Esophagus squamous epithelium (tissue), 5 donors: ENCODE results near the gene S100A9. TPM values are rescaled to one million over a fixed set of nuclear protein-coding genes. Genes with fewer than 3 reads are reported as not detected.
A peak's percentile ranks its signal among the peaks of the same experiment; 100 is the strongest.

Experiments
- DNase-seq: peaks from one replicate; lab custom pipeline; 2025; lab: John Stamatoyannopoulos, UW
- H3K27ac ChIP-seq, 4 donors: fragments of 200-600 bp; sonication (generic); one replicate each; pipeline ENCODE4 v1.5.1; 2016 to 2019; ENCODE audit warnings: mild to moderate bottlenecking in 1 of 4
- H3K27me3 ChIP-seq, 4 donors: fragments of 200-600 bp; sonication (generic); 1 replicate in 3 of 4; 2 replicates in 1 of 4; pipeline versions ENCODE4 v1.5.1 to v1.6.0; 2017 to 2021; ENCODE audit warnings: antibody characterized with exemption in 1 of 4
- H3K36me3 ChIP-seq, 3 donors: fragments of 200-600 bp; sonication (generic); one replicate each; pipeline ENCODE4 v1.5.1; 2016 to 2019
- H3K4me1 ChIP-seq, 3 donors: fragments of 200-600 bp; sonication (generic); one replicate each; pipeline ENCODE4 v1.5.1; 2017 to 2019
- H3K4me3 ChIP-seq, 4 donors: fragments of 200-600 bp; sonication (generic); 1 replicate in 3 of 4; 2 replicates in 1 of 4; pipeline ENCODE4 v1.5.1; 2016 to 2019; ENCODE audit warnings: mild to moderate bottlenecking in 2 of 4, moderate library complexity in 1 of 4
- H3K9me3 ChIP-seq, 3 donors: fragments of 200-600 bp; sonication (generic); one replicate each; pipeline ENCODE4 v1.5.1; 2016 to 2019
- CTCF ChIP-seq, 6 experiments: fragments of 450-650 bp in 4 of 6; fragments of 200-600 bp in 2 of 6; sonication (generic) in 2 of 6; IDR thresholded peaks; one replicate each; pipeline ENCODE4 v1.5.1; 2016 to 2019; ENCODE audit warnings: antibody characterized with exemption in 6 of 6, mild to moderate bottlenecking in 4 of 6, moderate library complexity in 4 of 6
- POLR2A ChIP-seq, 4 donors: fragments of 450-650 bp; IDR thresholded peaks; one replicate each; pipeline ENCODE4 v1.6.1; 2017; ENCODE audit warnings: antibody characterized with exemption in 4 of 4, mild to moderate bottlenecking in 4 of 4, moderate library complexity in 3 of 4
- WGBS, 2 donors: methylation state at CpG; one replicate each; pipeline ENCODE4 v1.1.5; 2018; 5-methylcytosine and 5-hydroxymethylcytosine counted together
- intact Hi-C: fragments of 100-400 bp; cut with DNase I; formaldehyde crosslinking; loops from one replicate; pipeline ENCODE4 v1.15.0; 2022
- total RNA-seq, 4 donors: library from RNA; depleted of rRNA; stranded (reverse); fragments of >200 nt; gene quantifications; one replicate each; pipeline ENCODE4 v1.1.0, GENCODE V29; 2016
- donor health status: DM: yes; HTN: yes; CAD: no.

Gene S100A9
- total RNA-seq, 4 donors from 2014 or later: 15,145 to 90,256 (median 57,331) TPM

DNA sequence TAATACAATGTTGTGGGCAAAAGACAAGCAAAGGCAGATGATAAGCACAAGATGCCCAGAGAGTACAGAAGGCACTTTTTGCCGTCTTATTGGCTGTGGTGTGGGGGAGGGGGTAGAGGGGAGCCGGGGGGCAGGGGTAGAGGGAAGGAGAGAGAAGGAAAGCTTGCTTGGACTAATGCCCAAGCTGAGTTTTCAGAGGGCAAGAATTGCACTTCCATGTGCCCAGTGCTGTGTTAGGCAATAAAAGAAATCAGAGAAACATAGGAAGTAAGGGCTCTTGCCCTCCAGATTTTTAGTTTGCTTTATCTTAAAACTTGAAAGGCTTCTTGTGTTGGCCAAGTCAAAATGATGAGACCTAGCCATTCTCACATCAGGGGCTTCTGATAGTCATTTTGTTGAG lies 9.4 kb downstream of the S100A9 start:
- Histone ChIP-seq H3K4me1 (peaks cover 32 to 99% (median 57%) of the 10 kb centered on the region in 3 donors), H3K27me3 (peaks cover 0 to 3% (median 0%) of the 10 kb centered on the region in 4 donors), H3K36me3 (no peaks in the 10 kb centered on the region), H3K9me3 (no peaks in the 10 kb centered on the region), H3K4me3 (no peak overlapping the region), H3K27ac (peak overlapping the region; percentile 11 to 93 (median 66))
- no peak for TF ChIP-seq CTCF (IDR thresholded peaks at IDR 0.05)
- no peak for DNase-seq
- WGBS, 2 donors: 50 to 57% methylated on average over 1 to 2 of the region's 2 CpGs
- intact Hi-C loops: no loop called here

- no peak for DNase-seq
- no peaks in the 10 kb centered on the region for H3K9me3 ChIP-seq
- H3K27ac ChIP-seq: peak overlapping the region in 2 of 4 donors; percentile 71 to 80
- H3K4me3 ChIP-seq: no peak overlapping the region
- 51 to 59% methylated on average over 2 of the region's 2 CpGs for WGBS, 2 donors
- peaks cover 0 to 3% (median 0%) of the 10 kb centered on the region in 4 donors for H3K27me3 ChIP-seq
- TF ChIP-seq POLR2A (IDR thresholded peaks at IDR 0.05): no peak
- TF ChIP-seq CTCF (IDR thresholded peaks at IDR 0.05): no peak
- no peaks in the 10 kb centered on the region for H3K36me3 ChIP-seq
- H3K4me1 ChIP-seq: peaks cover 25 to 95% (median 50%) of the 10 kb centered on the region in 3 donors
- intact Hi-C loops: no loop called here
These were observed 10.8 kb downstream of the S100A9 start for GRCh38 chr1:153368495-153368894.

GRCh38 chr1:153370146-153370545 lies 12.5 kb downstream of the S100A9 start:
- H3K27ac ChIP-seq: peak overlapping the region; percentile 71 to 83 (median 80)
- H3K4me1 ChIP-seq: peaks cover 18 to 95% (median 46%) of the 10 kb centered on the region in 3 donors
- H3K36me3 ChIP-seq: no peaks in the 10 kb centered on the region
- peaks cover 0 to 3% (median 0%) of the 10 kb centered on the region in 4 donors for H3K27me3 ChIP-seq
- intact Hi-C loops: no loop called here
- WGBS, 2 donors: 62% methylated on average over 3 of the region's 3 CpGs
- no peaks in the 10 kb centered on the region for H3K9me3 ChIP-seq
- no peak for TF ChIP-seq CTCF (IDR thresholded peaks at IDR 0.05)
- no peak for TF ChIP-seq POLR2A (IDR thresholded peaks at IDR 0.05)
- no peak overlapping the region for H3K4me3 ChIP-seq
- DNase-seq: no peak

- H3K27me3 ChIP-seq: peaks cover 0 to 3% (median 0%) of the 10 kb centered on the region in 4 donors
- no peaks in the 10 kb centered on the region for H3K9me3 ChIP-seq
- no peak for DNase-seq
- peaks cover 26 to 95% (median 45%) of the 10 kb centered on the region in 3 donors for H3K4me1 ChIP-seq
- intact Hi-C loops: no loop called here
- no peaks in the 10 kb centered on the region for H3K36me3 ChIP-seq
- no peak overlapping the region for H3K4me3 ChIP-seq
- TF ChIP-seq POLR2A (IDR thresholded peaks at IDR 0.05) (no peak), CTCF (IDR thresholded peaks at IDR 0.05) (no peak)
- H3K27ac ChIP-seq: peak overlapping the region; percentile 74 to 83 (median 80)
- WGBS, 2 donors: 60 to 71% methylated on average over 1 of the region's 1 CpG
These were observed 13.6 kb downstream of the S100A9 start for GRCh38 chr1:153371231-153371630.

- no peak for TF ChIP-seq POLR2A (IDR thresholded peaks at IDR 0.05)
- TF ChIP-seq CTCF (IDR thresholded peaks at IDR 0.05): no peak
- no peaks in the 10 kb centered on the region for H3K9me3 ChIP-seq
- H3K27me3 ChIP-seq: peaks cover 0 to 3% (median 0%) of the 10 kb centered on the region in 4 donors
- H3K4me1 ChIP-seq: peaks cover 21 to 95% (median 42%) of the 10 kb centered on the region in 3 donors
- H3K4me3 ChIP-seq: no peak overlapping the region
- no peaks in the 10 kb centered on the region for H3K36me3 ChIP-seq
- peak overlapping the region in 3 of 4 donors; percentile 31 to 83 (median 80) for H3K27ac ChIP-seq
- 83 to 89% methylated on average over 2 of the region's 2 CpGs for WGBS, 2 donors
- DNase-seq: no peak
- intact Hi-C loops: no loop called here
These were observed 14.9 kb downstream of the S100A9 start for GRCh38 chr1:153372571-153372970.
